NCI-H2196 (cell line): ENCODE data around the gene BANP.
"Not testable (repeated sequence)": the region's sequence is repeated elsewhere in the genome, so short reads cannot be mapped to it uniquely, and the experiment has no call there.

Source experiments
- DNase-seq: peaks from one replicate; lab custom pipeline; 2025; ENCODE audit not compliant: unreplicated experiment; lab: John Stamatoyannopoulos, UW

BANP gene

DNA sequence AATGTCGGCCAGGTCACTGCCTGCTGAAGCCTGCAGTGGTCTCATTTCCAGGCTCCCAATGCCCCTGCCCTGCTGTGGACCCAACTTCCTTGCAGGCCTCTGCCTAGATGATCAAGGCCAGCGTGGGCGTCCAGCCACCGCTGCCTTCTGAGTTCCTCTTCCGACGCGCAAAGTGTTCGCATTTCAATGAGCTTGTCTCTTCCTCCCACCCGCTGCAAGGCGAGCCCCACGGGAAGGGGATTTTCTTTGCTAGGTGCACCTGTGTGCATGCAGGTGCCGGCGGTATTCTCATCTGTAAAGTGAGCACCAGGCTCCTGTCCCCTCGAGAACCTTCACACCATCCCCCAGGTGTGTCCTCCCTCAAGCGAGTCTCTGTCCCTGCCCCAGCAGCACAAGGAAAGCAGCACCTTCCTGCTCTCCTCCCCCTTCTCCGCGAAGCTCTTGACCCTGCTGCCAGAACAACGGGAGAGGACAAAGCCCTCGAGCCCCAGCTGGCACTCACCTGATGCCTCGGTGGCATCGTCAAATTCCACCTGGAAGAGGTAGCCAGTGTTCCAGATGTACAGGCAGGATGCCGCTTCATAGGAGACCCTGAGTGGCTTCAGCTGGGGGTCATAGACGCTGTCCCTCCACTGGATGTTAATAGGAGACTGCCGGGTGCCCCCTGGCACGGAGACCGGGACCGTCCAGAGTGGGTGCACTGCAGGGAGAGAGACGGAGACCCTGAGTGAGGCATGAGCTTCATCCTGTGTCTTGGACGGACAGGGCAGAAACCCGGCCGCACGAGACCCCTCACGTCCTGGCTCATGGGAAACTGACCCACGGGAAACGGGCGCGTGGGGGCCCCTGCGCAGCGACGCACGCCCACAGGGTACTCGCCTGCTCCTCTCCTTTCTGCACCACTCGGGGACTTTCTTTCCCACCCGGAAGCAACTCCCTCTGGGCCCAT lies 24.7 kb upstream of the BANP start:
- DNase-seq: peak; percentile 43

- DNase-seq: no peak
These were observed 24.1 kb upstream of the BANP start for GRCh38 chr16:87927195-87927562.

GRCh38 chr16:87929986-87930385 lies 21.2 kb upstream of the BANP start:
- DNase-seq: no peak

DNA sequence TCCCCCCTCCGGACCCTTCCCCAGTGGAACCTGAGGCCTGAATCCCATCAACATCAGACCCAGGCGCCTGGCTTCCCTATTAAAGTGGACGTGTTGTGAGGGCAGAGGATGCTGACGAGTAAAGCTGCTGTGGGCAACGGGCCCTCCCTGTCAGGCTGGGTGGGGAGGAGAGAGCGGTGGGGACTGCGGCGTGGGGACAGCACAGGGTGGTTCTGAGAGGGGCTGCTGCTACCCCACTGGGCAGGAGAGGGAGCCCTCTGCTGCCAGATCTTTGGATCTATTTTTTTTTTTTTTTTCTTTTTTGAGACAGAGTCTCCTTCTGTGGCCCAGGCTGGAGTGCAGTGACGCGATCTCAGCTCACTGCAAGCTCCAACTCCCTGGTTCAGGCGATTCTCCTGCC lies 20.8 kb upstream of the BANP start:
- no peak for DNase-seq

DNA sequence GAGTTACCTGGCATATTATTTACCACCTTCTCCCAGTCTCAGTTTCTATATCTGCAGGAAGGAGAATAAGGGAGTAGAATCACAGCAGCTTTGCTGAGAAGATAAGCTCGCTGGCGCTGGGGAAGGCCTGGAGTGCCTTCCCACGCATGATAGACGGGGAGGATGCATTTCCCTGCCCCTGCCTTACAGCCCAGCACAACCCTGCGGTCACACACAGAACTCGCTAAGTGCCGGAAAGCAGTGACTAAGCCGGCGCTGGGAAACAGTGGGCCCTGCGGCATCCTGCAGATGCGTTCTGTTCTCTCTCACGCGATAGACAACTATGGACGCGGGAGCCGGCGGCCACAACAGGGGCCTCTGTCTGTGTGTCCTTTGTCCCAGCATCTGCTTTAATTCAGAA lies 19.7 kb upstream of the BANP start:
- no peak for DNase-seq

GRCh38 chr16:87932475-87933139 lies 18.6 kb upstream of the BANP start:
- DNase-seq: not testable (repeated sequence)

- no peak for DNase-seq
These were observed 18.1 kb upstream of the BANP start for GRCh38 chr16:87933140-87933495.

DNA sequence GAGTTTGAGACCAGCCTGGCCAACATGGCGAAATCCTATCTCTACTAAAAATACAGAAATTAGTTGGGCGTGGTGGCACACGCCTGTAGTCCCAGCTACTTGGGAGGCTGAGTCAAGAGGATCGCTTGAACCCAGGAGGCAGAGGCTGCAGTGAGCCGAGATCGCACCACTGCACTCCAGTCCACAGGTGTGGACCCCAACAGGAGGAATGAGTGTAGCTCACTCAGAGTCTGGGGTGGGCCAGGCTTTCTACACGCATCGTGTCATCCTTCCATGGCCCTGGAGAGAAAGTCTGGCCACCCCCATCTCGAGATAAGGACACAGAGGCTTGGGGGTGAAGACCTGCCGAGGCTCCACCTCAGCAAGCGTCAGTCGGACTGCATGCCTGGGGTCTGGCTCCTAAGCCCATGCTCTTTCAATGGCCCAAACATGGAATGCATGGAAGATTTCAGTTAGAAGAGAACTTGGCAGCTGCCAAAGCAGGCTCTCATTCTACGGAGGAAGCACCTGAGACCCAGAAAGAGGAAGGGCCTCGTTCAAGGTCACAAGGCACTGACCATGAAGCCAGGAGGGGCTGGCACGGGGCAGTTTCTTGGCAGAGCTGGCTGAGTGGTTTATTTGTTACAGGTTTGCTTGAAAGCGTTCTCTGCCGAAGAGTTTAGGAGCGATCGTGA lies 16.3 kb upstream of the BANP start:
- DNase-seq: not testable (repeated sequence)

DNA sequence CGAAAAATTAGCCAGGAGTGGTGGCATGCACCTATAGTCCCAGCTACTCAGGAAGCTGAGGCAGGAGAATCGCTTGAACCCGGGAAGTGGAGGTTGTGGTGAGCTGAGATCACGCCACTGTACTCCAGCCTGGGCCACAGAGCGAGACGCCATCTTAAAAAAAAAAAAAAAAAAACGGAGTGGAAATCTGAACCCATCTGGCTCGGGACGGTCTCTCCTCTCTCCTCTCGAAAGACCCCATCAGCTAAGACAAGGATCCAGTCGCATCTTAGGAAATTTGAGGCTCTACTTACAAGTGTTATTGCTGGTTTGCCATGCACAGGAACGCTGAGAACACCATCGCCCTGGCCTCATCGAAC lies 15.2 kb upstream of the BANP start:
- not testable (repeated sequence) for DNase-seq

GRCh38 chr16:87936375-87937230 lies 14.6 kb upstream of the BANP start, which contains the start of gene CA5A:
TSS of gene CA5A (minus strand) at chr16:87936529. CDS start at chr16:87936450, 79 bp downstream.
- DNase-seq: no peak

- DNase-seq: not testable (repeated sequence)
These were observed 14.0 kb upstream of the BANP start for GRCh38 chr16:87937231-87937542.

- no peak for DNase-seq
These were observed 12.8 kb upstream of the BANP start for GRCh38 chr16:87938412-87938949.

- DNase-seq: no peak
These were observed 11.4 kb upstream of the BANP start for GRCh38 chr16:87939562-87940423.

DNA sequence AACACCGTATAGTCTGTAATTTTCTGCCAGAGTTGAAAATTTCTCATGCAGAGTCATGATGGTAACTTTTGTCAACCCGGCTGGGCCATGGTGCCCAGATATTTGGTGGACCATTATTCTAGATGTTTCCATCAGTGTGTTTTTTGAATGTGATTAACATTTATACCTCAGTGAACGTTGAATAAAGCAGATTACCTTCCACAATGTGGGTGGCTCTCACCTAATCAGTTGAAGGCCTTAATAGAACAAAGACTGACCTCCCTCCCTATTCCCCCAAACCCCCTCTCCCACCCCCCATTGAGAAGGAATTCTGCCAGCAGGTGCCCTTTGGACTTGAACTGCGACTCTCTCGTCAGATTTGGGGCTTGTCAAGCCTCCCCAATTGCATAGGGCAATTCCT lies 8.6 kb upstream of the BANP start:
- DNase-seq: no peak

- DNase-seq: no peak
These were observed 5.7 kb upstream of the BANP start for GRCh38 chr16:87945351-87946042.

DNA sequence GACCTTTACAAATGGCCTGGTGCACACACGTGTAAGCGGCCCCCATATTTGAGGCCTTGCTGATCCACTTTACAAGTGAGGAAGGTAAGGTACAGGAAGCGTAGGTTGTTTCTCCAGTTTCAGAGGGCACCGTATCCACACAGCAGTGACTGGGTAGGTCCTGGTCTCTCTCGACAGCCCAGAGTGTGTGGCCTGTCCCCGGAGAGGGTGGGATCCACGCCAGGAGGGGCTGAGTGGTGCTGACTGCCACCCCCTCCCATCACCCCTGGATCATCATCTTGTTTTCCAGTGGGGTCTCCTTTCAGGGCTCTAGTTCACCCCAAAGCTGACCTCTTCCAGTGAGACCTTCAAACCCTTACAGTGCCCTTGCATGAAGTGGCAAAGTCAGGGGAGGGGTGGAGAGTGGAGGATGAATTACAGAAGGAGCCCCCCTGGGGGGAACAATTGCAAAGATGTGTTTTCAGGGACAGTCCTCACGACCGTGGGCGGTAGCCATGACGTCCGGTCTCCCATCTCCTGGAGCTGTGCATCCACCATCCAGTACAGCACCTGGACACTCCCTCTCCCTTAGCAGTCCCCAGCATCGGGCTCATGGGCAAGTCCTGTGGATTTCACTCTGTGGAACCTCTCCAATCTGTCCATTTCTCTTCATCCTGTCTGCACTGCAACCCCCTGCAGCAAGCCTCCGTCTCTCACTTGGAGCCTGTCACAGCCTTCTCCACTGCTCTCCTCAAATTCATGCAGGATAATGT lies 4.5 kb upstream of the BANP start:
- no peak for DNase-seq

DNA sequence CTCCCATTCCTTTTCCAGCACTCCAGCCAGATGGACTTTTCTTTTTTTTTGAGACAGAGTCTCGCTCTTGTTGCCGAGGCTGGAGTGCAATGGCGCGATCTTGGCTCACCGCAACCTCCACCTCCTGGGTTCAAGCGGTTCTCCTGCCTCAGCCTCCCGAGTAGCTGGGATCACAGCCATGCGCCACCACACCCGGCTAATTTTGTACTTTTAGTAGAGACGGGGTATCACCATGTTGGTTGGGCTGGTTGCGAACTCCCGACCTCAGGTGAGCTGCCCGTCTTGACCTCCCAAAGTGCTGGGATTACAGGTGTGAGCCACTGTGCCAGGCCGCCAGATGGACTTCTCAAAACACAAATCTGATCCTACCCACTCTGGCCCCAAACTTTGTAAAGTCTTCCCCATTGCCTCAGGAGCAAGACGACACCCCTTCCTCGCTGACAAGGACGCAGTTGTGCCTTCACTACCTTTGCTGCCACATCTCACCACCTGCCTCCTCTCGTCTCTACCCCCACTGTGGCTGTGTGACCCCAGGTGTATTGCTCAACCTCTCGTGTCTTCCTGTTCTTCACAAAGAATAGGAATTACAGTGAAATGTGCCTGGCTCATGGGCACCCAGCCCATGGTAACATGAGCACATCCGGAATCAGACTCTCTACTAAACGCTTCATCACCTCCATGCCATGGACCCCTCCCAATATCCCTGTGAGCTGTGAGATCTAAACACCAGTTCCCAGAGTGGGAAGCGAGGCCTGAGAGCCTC lies 3.7 kb upstream of the BANP start:
- no peak for DNase-seq

DNA sequence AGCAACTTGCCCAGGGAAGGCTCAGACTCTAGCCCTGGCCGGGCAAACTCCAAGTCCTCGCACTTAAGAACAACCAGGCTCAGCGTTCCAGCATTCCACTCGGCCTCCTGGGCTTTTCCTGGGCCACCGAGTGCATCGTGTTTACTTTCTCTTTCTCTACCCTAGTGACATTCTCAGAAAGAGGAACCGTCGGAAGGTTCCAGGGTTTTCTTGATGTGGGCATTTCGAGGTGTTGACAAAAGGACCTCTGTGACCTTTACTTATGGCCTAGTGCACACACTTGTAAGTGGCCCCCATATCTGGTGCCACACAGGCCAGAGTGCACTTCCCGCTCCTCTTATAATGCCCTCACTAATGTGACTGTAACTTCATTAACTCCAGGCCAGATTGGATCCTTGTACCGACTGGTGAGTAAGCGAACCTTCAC lies 3.1 kb upstream of the BANP start:
- DNase-seq: no peak
